ENCODE results near the gene PLOD1.

- TF ChIP-seq, protein P1, sequence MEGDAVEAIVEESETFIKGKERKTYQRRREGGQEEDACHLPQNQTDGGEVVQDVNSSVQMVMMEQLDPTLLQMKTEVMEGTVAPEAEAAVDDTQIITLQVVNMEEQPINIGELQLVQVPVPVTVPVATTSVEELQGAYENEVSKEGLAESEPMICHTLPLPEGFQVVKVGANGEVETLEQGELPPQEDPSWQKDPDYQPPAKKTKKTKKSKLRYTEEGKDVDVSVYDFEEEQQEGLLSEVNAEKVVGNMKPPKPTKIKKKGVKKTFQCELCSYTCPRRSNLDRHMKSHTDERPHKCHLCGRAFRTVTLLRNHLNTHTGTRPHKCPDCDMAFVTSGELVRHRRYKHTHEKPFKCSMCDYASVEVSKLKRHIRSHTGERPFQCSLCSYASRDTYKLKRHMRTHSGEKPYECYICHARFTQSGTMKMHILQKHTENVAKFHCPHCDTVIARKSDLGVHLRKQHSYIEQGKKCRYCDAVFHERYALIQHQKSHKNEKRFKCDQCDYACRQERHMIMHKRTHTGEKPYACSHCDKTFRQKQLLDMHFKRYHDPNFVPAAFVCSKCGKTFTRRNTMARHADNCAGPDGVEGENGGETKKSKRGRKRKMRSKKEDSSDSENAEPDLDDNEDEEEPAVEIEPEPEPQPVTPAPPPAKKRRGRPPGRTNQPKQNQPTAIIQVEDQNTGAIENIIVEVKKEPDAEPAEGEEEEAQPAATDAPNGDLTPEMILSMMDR (conservative IDR thresholded peaks at IDR 0.05 in 1 of 2, IDR thresholded peaks at IDR 0.05 in 1 of 2; ENCODE audit: low read depth in 1 of 2, low read length in 2 of 2), result no peak
- no peak for TF ChIP-seq EZH2 (IDR thresholded peaks at IDR 0.05; ENCODE audit: low read length, missing control alignments)
Measured at GRCh38 chr1:11887666-11888007, 46.9 kb upstream of the PLOD1 start.
